ENCODE data around the gene PAX5.

DNA sequence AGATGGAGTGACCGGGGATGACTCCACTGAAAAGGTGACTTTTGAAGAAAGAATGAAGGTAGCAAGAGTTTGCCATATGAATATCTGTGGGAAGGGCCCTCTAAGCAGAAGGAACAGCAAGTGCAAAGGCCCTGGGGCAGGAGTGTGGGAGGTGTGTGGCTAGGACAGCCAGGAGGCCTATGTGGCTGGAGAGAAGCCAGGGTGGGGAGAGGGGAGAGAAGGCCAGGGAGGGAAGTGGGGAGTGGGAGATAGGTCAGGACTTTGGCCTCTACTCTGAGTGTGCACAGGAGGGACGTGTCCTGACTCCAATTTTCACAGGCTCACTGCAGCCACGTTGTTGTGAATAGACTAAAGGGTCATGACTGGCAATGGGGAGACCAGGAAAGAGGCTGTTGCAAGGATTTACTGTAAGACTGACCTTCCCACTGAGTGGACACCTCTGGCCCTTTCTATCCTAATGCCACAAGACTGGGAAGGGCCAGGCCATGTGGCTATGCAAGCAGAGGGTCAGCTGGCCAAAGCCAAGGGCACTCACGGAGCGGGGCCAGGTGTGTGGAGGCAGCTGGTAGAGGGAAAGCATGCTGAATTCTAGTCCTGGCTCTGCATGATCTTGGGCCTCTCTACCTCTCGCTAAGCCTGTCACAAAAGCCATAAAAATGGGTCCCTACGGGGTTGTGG, 172.4 kb downstream of the PAX5 start:
- no peak for TF ChIP-seq POLR2A (IDR thresholded peaks at IDR 0.05; ENCODE audit: low read length)
- TF ChIP-seq GATA1 (IDR thresholded peaks at IDR 0.05; ENCODE audit: low read depth, low read length): no peak
